ENCODE data around the gene KRT4.

Gene KRT4

GRCh38 chr12:52771088-52771487, 42.8 kb downstream of the KRT4 start:
- ChIA-PET CTCF (no interaction called here), POLR2A (no interaction called here)
- DNase-seq (ENCODE audit: extremely low spot score), result no peak
- TF ChIP-seq PKNOX1 (IDR thresholded peaks at IDR 0.05), result no peak
- no peak for TF ChIP-seq CTBP1 (IDR thresholded peaks at IDR 0.05; ENCODE audit: borderline replicate concordance)
- TF ChIP-seq LEF1 (IDR thresholded peaks at IDR 0.05; ENCODE audit: borderline replicate concordance), result no peak
- no peak for TF ChIP-seq BHLHE40 (IDR thresholded peaks at IDR 0.05; ENCODE audit: borderline replicate concordance)
- TF ChIP-seq NFRKB (IDR thresholded peaks at IDR 0.05), result no peak
- no peak for TF ChIP-seq ARNT (IDR thresholded peaks at IDR 0.05)
- no peak for TF ChIP-seq SUZ12 (IDR thresholded peaks at IDR 0.05)
- TF ChIP-seq HDGF (IDR thresholded peaks at IDR 0.05; ENCODE audit: borderline replicate concordance), result no peak
- no peak for TF ChIP-seq ZNF384 (IDR thresholded peaks at IDR 0.05)
- no peak for TF ChIP-seq FOXK2 (IDR thresholded peaks at IDR 0.05)

GRCh38 chr12:52769946-52770345, 44.0 kb downstream of the KRT4 start:
- TF ChIP-seq NFRKB (IDR thresholded peaks at IDR 0.05), result no peak
- no peak for TF ChIP-seq FOXK2 (IDR thresholded peaks at IDR 0.05)
- no peak for TF ChIP-seq CTBP1 (IDR thresholded peaks at IDR 0.05; ENCODE audit: borderline replicate concordance)
- no peak for TF ChIP-seq ZNF384 (IDR thresholded peaks at IDR 0.05)
- TF ChIP-seq HDGF (IDR thresholded peaks at IDR 0.05; ENCODE audit: borderline replicate concordance), result no peak
- no peak for TF ChIP-seq SP1 (IDR thresholded peaks at IDR 0.05)
- no peak for TF ChIP-seq ARNT (IDR thresholded peaks at IDR 0.05)
- no peak for TF ChIP-seq ELF4 (IDR thresholded peaks at IDR 0.05)
- TF ChIP-seq LEF1 (IDR thresholded peaks at IDR 0.05; ENCODE audit: borderline replicate concordance), result no peak
- no peak for TF ChIP-seq FOXM1 (IDR thresholded peaks at IDR 0.05; ENCODE audit: borderline replicate concordance)
- no peak for TF ChIP-seq FOXA1 (IDR thresholded peaks at IDR 0.05)
- no peak for TF ChIP-seq SUZ12 (IDR thresholded peaks at IDR 0.05)
- TF ChIP-seq PKNOX1 (IDR thresholded peaks at IDR 0.05), result no peak
- no peak for TF ChIP-seq TARDBP (IDR thresholded peaks at IDR 0.05)
- no peak for DNase-seq (ENCODE audit: extremely low spot score)
- ChIA-PET CTCF (no interaction called here), POLR2A (no interaction called here)

- no peak for DNase-seq (ENCODE audit: extremely low spot score)
- no peak for TF ChIP-seq ARNT (IDR thresholded peaks at IDR 0.05)
- no peak for TF ChIP-seq BHLHE40 (IDR thresholded peaks at IDR 0.05; ENCODE audit: borderline replicate concordance)
- no peak for TF ChIP-seq ELF4 (IDR thresholded peaks at IDR 0.05)
- no peak for TF ChIP-seq PKNOX1 (IDR thresholded peaks at IDR 0.05)
- TF ChIP-seq ZNF384 (IDR thresholded peaks at IDR 0.05), result no peak
- TF ChIP-seq CTBP1 (IDR thresholded peaks at IDR 0.05; ENCODE audit: borderline replicate concordance), result no peak
- TF ChIP-seq FOXM1 (IDR thresholded peaks at IDR 0.05; ENCODE audit: borderline replicate concordance), result no peak
- no peak for TF ChIP-seq HDGF (IDR thresholded peaks at IDR 0.05; ENCODE audit: borderline replicate concordance)
- TF ChIP-seq TARDBP (IDR thresholded peaks at IDR 0.05), result no peak
- TF ChIP-seq SUZ12 (IDR thresholded peaks at IDR 0.05), result no peak
- TF ChIP-seq FOXA1 (IDR thresholded peaks at IDR 0.05), result no peak
- TF ChIP-seq NFRKB (IDR thresholded peaks at IDR 0.05), result no peak
- TF ChIP-seq SP1 (IDR thresholded peaks at IDR 0.05), result no peak
- TF ChIP-seq LEF1 (IDR thresholded peaks at IDR 0.05; ENCODE audit: borderline replicate concordance), result no peak
- TF ChIP-seq L3MBTL2 (conservative IDR thresholded peaks at IDR 0.05), result no peak
- no peak for TF ChIP-seq FOXK2 (IDR thresholded peaks at IDR 0.05)
- POLR2A ChIA-PET, result no interaction called here
- CTCF ChIA-PET, result no interaction called here
Measured at GRCh38 chr12:52769354-52769753, 44.6 kb downstream of the KRT4 start.

- no peak for TF ChIP-seq LEF1 (IDR thresholded peaks at IDR 0.05; ENCODE audit: borderline replicate concordance)
- no peak for TF ChIP-seq NFRKB (IDR thresholded peaks at IDR 0.05)
- TF ChIP-seq ARNT (IDR thresholded peaks at IDR 0.05), result no peak
- TF ChIP-seq FOXK2 (IDR thresholded peaks at IDR 0.05), result no peak
- no peak for TF ChIP-seq ZNF384 (IDR thresholded peaks at IDR 0.05)
- TF ChIP-seq FOXA1 (IDR thresholded peaks at IDR 0.05), result no peak
- no peak for TF ChIP-seq TARDBP (IDR thresholded peaks at IDR 0.05)
- CTCF ChIA-PET, result no interaction called here
- POLR2A ChIA-PET, result no interaction called here
Measured at GRCh38 chr12:52768479-52769200, 45.3 kb downstream of the KRT4 start.

GRCh38 chr12:52767427-52767826, 46.5 kb downstream of the KRT4 start:
- POLR2A ChIA-PET, result no interaction called here
- no peak for TF ChIP-seq SP1 (IDR thresholded peaks at IDR 0.05)
- TF ChIP-seq SUZ12 (IDR thresholded peaks at IDR 0.05), result no peak
- TF ChIP-seq FOXK2 (IDR thresholded peaks at IDR 0.05), result no peak
- TF ChIP-seq TARDBP (IDR thresholded peaks at IDR 0.05), result no peak
- DNase-seq (ENCODE audit: extremely low spot score), result no peak
- CTCF ChIA-PET, result no interaction called here

More at GRCh38 chr12:52768479-52769200, 45.3 kb downstream of the KRT4 start:
- DNase-seq (ENCODE audit: extremely low spot score), result no peak

- ChIA-PET CTCF (no interaction called here), POLR2A (no interaction called here)
- DNase-seq (ENCODE audit: extremely low spot score), result no peak
- TF ChIP-seq SP1 (IDR thresholded peaks at IDR 0.05) (no peak), L3MBTL2 (conservative IDR thresholded peaks at IDR 0.05) (no peak)
Measured at GRCh38 chr12:52767020-52767379, 46.9 kb downstream of the KRT4 start.

All from HEK293T (cell line).